ENCODE measurements around the gene GPR107.
"Not testable (repeated sequence)": the region's sequence is repeated elsewhere in the genome, so short reads cannot be mapped to it uniquely, and the experiment has no call there.

- TF ChIP-seq PREB (CRISPR knock-in tag; IDR thresholded peaks at IDR 0.05; ENCODE audit: borderline replicate concordance); GABPB1 (CRISPR knock-in tag; IDR thresholded peaks at IDR 0.05); JUN (CRISPR knock-in tag; IDR thresholded peaks at IDR 0.05); E2F1 (CRISPR knock-in tag; IDR thresholded peaks at IDR 0.05); CTCF (IDR thresholded peaks at IDR 0.05); CREB1 (CRISPR knock-in tag; IDR thresholded peaks at IDR 0.05); ZNF263 (CRISPR knock-in tag; IDR thresholded peaks at IDR 0.05; ENCODE audit: low read depth); NFYB (CRISPR knock-in tag; conservative IDR thresholded peaks at IDR 0.05; ENCODE audit: low read depth): not testable (repeated sequence)
- TF ChIP-seq, protein P1, sequence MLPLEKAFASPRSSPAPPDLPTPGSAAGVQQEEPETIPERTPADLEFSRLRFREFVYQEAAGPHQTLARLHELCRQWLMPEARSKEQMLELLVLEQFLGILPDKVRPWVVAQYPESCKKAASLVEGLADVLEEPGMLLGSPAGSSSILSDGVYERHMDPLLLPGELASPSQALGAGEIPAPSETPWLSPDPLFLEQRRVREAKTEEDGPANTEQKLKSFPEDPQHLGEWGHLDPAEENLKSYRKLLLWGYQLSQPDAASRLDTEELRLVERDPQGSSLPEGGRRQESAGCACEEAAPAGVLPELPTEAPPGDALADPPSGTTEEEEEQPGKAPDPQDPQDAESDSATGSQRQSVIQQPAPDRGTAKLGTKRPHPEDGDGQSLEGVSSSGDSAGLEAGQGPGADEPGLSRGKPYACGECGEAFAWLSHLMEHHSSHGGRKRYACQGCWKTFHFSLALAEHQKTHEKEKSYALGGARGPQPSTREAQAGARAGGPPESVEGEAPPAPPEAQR (CRISPR knock-in tag; IDR thresholded peaks at IDR 0.05), result not testable (repeated sequence)
Measured at GRCh38 chr9:130017510-130017909, 36.2 kb upstream of the GPR107 start.

Data from WTC11 (cell line).